GM21360 (cell line): ENCODE results near the gene CD164.
"Not testable (repeated sequence)": the region's sequence is repeated elsewhere in the genome, so short reads cannot be mapped to it uniquely, and the experiment has no call there.

Experiments
- ATAC-seq: cut with Tn5 transposase; IDR thresholded peaks from one replicate; pipeline ENCODE4 v1.9.1; 2021; ENCODE audit warnings: mild to moderate bottlenecking, moderate library complexity; ENCODE audit not compliant: unreplicated experiment

The CD164 gene

DNA sequence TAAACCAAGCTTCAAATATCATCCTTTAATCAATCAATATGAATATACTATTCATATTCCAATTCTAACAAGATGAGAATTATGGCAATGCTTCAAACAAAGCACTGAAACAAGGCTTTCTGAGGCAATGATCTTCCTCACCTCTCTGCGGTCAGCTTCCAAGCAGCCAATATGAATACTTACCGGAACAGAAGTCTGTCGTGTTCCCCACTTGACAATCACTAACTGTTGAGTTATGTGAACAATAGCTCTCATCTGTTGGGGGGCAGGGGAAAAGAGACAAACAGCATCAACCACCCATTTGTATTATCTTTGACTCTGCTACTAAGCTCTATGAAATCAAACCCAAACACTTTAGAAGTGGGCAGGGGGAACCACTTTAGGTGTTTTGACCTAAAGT is 4.5 kb downstream of the CD164 start:
- no peak for ATAC-seq

DNA sequence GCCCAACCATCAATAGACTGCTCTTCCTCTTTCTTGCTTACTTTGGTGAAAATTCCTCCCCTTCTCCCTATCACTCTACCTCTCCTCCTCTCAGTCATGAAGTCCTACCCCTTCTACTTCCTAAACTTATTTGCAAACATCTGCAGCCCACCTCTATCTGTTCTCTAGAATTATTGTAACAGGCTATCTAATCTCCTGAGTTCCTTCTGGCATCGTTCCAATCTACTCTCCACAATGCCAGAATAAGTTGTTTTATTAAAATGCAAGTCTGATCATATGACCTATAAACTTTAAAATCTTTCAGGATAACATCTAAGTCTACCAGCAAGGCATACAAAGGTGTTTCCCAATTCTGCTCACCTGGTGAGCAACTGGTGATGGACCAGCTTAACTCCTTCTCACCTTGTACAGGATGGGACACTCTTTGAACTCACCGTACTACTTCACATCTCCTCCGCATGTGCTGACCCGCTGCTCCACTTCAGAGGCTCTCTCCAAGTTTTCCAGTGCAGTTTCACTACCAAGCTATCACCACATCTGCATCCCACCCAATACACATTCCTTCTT is 7.9 kb downstream of the CD164 start:
- no peak for ATAC-seq

DNA sequence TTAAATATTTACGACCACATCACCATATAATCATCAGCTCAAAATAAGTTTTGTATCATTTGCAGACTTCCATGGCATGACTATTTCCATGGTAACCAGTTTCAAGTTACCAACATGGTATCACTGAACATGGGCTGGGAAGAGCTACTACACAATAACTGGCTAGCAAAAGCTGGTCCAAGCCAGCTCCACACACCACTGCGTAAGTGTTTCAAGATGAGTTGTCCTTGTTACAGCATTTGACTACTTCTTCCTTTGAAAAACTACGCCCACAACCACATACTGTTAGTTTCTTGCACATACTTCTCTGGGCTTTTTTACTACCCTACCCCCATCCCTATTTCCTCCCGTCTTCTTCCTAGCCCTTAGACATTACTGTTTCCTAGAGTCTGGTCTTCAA is 8.5 kb downstream of the CD164 start:
- ATAC-seq: peak; percentile 93

DNA sequence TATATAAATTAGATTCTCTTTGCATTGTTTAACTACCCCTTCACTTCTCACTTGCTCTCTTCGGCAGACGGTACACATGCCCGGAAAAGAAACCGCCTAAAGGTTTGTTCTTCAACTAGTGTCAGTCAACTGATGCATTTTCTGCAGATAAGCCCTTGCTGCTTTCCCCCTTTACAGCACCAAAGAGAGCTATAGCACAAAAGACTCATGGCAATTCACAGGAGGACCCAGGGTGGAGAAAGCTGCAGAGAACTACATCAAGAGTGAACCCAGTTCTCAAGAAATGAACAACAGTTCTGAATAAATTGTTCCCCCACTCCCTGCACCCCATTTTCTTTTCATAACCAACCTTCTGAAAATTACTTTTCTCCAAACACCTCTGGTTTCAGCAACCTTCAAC is 8.9 kb downstream of the CD164 start:
- no peak for ATAC-seq

DNA sequence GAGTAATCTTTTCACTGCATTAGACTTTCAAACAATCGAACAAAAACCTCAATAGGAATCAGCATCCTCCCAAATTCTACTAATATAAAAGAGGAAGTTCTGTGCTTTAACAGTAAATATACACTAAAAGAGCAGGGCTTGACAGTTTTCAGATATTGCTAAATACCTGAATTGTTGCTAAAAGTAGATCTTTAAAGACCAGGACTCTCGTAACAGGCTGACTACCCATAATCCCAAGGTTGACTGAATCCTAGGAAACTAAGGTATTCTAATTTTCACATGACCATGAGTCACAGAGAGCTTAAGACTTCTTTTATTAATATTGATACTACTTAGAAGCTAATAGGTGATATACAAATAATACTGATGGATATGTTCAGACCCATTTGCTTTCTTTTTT is 10.1 kb downstream of the CD164 start:
- ATAC-seq: no peak

DNA sequence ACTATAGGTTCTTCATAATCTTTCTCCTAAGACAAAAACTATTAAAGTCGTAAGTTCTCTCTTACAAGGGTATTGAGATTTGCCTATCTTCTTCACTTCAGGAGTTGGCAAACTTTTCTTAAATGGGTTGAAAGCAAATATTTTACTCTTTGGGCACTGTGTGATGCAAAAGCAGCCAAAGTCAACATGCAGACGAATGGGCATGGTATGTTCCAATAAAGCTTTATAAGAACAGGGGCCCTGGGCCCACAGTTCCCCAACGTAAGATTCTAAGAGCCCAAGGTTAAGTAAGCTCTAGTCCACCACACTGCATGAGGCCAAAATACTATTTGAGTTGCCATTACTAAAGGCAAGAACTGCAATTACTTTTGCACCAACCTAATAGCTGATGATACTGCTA is 11.5 kb downstream of the CD164 start:
- no peak for ATAC-seq

DNA sequence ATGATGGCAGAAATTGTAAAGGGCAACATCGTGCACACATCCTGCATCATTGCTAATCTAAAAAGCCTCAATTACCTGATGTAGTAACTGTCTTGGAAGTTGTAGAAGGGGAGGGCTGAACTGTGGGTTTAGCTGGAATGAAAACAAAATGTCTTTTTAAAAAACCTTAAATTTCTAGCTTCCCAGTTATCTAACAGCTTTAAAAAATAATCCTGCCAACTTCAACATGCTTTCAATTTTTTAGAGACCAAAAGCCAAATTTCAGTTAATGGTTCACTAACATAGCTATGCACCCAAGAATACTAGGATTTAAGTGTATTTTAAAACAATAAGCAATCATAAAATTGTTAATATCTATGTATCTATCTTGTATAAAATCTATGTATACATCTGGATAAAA is 11.9 kb downstream of the CD164 start:
- no peak for ATAC-seq

DNA sequence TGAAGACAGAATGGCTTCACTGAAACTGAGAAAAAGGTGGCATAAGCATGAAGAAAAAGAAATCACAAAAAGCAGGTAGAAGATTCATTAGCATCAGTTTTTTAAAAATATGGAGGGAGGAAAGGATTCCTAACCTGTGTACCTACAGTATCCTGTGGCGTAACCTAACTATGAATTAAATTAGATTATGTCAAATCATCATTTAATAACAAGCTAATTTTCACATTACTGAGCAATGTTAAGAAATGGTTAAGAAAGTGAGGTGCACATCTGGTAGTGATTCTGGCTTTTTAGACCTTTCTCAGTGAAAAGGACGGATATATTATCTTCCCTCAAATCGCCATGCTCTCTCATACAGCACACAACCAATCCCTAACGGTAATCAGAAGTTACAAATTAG is 12.5 kb downstream of the CD164 start:
- no peak for ATAC-seq

DNA sequence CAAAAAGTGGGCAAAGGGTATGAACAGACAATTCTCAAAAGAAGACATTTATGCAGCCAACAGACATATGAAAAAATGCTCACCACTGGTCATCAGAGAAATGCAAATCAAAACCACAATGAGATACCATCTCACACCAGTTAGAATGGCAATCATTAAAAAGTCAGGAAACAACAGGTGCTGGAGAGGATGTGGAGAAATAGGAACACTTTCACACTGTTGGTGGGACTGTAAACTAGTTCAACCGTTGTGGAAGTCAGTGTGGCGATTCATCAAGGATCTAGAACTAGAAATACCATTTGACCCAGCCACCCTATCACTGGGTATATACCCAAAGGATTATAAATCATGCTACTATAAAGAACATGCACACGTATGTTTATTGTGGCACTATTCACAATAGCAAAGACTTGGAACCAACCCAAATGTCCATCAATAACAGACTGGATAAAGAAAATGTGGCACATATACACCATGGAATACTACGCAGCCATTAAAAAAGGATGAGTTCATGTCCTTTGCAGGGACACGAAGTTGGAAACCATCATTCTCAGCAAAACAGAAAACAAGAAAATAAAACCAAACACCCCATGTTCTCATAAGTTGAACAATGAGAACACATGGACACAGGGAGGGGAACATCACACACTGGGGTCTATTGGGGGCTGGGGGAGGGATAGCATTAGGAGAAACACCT is 17.7 kb downstream of the CD164 start:
- ATAC-seq: not testable (repeated sequence)

DNA sequence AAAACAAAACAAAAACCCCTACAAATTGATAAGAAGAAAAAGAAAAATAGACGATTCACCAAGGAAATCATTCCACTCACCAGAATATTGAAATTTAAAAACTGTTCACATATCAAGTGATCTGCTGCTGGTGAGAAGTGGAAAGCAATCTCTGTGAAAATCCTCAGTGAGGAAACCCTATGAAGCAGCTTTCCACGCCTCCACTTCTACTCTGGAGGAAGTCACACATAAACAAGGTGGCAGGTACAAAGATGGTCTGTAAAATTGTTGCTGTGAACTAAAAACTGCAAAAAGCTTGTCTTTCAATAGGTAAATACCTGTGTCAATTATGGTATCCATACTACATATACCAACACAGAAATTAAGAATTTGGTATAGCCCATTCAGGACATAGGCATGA is 18.5 kb downstream of the CD164 start:
- ATAC-seq: no peak

DNA sequence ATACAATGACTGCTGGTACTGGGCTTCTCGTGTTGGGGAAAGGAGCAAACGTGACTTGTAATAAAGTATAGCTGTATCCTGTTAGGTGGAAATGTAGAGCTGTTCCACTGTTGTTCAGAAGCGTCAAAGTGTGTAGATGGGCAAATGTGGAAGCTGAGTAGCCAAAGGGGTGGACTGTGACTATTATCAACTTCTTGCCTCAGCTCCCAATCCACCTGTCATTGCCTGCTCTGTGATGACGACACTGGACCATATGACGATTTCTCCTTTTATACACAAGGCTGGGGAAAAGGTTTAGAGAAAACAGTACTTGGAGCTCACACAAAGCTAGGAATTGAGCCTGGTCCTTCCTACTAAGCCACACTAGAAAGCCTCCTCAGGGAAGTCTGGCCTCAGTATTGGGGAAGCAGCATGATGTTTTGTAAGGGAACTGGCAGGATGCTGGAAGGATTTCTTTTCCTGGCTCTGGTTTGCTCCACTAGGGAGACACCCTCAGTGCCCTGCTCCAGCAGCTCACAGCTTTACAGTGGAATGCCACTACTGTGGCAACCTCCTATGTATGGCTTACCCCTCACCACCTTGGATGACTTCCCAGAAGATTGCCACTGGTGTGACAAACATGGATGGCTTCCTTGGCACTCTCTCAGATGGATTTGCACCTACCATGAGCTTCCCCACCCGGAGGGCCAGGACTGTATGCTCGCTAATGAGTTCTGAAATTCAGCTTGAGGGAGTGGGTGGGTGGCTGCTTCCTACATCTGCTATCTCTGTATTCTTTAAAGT is 20.0 kb downstream of the CD164 start:
- ATAC-seq: no peak

DNA sequence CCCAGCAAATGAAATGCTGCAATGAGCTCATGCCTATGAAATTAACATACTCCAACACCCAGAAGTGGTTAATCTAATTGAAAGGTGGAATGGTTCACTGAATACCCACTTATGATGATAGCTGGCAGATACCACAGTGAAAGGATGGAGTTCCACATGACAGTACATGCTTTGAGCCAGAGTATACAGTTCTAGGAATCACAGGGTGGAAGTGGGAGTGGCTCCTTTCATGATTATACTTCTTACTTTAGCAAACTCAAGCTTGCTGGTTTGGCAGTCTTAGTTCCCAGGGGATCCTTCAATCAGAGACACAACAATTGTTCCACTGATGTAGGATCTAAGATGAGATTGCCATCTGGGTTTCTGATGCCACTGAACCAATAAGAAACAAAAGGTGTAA is 21.5 kb downstream of the CD164 start:
- ATAC-seq: no peak

DNA sequence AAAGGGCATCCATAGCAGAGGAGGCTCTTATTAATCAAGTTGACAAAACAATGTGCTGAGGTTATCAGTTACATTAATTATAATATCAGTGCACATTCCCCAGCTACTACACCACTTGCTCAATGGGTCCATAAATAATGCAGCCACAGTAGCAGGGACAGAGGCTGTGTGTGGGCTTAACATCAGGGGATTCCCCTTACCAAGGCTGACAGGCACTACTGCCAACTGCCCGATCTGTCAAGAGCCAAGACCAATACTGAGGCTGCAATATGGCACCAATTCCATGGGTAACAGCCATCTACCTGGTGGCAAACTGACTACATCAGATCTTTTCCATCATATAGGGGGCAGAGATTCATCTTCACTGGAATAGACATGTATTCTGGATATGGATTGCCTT is 22.0 kb downstream of the CD164 start:
- no peak for ATAC-seq

DNA sequence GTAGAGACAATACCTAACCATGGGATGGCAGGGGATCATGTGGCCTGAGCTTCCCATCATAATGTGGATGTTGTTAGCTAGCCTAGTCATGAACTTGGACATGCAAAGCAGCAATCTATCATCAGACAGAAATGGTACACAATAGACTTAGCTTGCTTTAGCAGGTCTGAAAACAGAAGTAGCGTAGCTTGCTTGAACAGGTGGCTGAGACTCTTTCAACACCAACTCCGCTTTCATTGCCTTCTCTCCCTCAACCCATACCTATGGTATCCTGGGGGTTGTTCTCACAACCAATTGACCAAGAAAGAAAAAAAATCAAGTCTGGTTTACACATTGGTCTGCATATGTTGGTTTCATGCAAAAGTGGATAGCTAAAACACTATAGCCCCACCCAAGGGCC is 23.0 kb downstream of the CD164 start:
- ATAC-seq: no peak

DNA sequence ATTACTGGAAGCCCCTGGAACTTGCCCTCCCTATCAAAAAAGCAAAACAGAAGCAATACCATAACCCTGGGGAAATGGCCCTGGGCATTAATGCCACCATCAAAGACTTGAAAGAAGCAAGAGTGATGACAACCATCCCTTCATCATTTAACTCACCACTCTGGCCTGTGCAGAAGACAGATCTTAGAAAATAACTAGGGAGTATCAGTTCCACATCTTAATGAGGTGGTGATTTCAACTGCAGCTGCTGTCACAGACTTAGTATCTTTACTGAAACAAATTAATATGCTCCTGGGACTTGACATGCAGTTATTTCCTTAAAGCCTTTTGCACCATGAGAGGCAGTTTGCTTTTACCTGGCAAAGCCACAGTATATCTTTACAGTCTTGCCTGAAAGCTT is 24.1 kb downstream of the CD164 start:
- no peak for ATAC-seq

DNA sequence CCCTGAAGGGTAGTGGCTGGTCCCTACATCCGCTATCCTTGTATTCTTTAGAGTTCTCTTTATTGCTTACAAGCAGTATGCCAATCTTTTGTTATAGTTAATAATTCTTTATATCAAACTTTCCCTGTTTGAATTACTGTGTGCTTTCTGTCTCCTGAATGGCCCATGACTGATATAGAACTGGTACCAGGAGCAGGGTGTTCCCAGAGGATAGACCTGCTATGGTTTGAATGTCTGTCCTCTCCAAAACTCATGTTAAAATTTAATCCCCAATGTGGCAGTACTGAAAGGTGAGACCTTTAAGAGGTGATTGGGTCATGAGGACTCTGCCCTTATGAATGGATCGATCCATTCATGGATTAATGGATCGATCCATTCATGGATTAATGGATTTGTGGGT is 26.0 kb downstream of the CD164 start:
- no peak for ATAC-seq

DNA sequence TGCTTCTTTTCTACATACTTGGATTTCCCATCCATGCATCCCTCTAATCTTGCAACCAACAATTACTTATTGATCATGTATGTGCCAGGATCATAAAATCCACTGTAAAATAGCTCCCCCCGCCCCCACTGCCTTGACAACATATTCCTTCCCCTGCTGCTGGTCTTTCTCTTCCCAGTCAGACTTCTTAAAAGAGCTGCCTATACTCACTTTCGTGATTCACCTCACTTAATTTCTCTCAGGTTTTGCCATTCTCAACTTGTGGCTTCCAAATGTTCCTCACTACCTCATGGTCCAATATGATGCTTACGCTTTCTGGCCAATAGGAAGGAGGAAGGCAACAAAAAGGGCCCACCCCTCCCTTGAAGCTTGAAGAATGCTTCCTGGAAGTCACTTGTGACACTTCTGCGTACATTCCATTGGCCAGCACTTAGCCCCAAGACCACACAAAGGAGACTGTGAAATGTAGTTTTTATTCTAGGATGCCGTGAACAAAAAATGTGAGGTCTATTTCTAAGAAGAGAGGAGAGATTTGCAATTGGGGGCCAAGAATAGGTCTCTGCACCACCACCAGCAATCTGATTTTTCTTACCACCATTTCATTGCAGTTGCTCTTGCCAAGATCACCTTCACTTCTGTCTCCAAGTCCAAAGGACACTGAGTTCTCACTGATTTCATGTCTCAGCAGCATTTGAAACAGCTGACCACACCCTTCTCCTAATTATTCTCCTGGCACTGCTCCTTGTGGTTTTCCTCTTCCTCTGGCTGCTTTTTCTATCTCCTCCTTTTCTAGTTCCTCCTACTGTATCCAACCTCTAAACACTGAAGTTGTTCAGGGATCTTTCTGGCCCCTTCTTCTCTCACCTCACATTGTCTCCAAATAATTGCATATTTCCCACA is 30.8 kb downstream of the CD164 start:
- ATAC-seq: no peak

DNA sequence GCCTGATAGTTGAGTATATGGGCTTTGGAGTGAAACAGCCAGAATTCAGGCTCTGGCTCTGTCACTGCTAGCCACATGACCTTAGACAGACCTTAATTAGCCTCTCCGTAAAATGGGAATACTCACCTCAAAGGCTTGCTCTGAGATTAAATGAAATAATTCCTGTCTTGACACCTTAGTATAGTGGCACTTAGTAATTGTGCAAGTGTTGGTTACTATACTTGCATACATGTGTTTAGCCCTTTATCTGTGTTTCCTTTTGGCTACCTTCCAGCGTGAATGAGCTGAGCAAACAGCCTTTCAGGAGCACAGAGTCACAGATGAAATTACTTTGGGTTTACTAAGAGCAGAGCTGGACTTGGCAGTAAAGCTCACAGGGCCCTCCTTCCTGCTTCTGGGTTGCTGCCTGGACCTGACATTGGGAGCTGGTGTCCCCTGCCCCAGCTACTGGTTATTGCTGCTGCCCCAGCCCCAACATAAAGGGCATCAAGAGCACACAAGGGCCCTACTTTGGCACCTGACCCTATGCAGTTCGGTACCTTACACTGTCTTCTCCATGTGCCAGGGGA is 32.8 kb downstream of the CD164 start:
- ATAC-seq: no peak

DNA sequence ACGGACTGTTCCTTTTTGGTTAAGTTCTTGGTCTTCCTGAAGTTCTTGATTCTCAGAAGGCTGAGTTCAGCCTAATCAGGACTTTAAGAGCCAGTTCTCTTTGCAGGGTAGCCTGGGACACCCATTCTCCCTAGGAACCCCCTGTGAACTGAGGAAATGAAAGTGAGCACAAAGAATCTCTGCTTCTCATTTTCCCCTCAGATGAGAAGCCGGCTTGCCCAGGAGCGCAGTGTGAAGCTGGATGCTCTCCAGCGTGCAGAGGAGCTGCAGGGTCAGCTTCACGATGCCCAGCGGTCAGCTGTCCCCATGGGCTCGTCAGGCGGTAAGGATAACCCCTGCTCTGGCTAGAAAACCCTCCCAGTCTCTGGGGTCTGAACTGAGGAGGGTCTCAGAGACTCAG is 34.0 kb downstream of the CD164 start:
- no peak for ATAC-seq

DNA sequence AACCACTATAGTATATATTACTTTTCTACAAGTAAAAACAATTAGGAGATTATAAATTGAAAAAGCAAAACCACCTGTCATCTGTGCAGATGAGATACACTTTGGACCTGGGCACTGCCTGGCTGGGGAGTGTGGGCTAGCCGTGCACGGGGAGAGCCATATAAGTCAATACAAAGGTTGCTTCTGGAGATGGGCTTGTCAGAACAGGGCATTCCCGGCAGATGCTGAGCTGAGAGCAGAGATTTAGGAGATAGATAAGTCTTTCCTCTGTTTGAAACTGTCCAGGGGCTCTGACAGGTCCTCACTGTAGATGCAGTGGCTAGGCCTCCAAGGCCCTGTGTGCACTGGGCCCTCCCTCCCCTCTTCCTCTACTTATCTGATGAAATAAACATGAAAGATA is 34.5 kb downstream of the CD164 start:
- no peak for ATAC-seq

DNA sequence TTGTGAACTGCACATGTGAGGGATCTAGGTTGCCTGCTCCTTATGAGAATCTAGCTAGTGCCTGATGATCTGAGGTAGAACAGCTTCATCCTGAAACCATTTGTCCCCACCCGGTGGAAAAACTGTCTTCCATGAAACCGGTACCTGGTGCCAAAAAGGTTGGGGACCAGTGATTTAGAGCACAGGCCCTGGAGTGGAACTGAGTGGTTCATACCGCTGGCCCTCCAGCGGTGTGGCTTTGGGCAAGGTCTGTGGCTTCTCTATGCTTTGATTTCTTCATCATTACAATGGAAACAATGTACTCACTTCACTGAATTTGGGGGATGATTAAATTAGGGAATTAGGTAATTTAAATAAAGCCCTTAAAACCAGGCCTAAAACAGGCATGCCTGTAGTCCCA is 36.3 kb downstream of the CD164 start:
- ATAC-seq: no peak
